Femur (tissue), 1 donor: ENCODE measurements around the gene CMA1.
A peak's percentile ranks its signal among the peaks of the same experiment; 100 is the strongest.
"Not testable (repeated sequence)": the region's sequence is repeated elsewhere in the genome, so short reads cannot be mapped to it uniquely, and the experiment has no call there.

Experiments used
- DNase-seq: peaks from one replicate; pipeline ENCODE4 v3.0.0-alpha.2; 2017

Gene CMA1, protein sequence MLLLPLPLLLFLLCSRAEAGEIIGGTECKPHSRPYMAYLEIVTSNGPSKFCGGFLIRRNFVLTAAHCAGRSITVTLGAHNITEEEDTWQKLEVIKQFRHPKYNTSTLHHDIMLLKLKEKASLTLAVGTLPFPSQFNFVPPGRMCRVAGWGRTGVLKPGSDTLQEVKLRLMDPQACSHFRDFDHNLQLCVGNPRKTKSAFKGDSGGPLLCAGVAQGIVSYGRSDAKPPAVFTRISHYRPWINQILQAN

GRCh38 chr14:24508155-24508840 is at the start of gene CMA1:
Gene CMA1, minus strand, starts transcription at chr14:24508265. Its CDS starts 30 bp downstream, at chr14:24508235.
- DNase-seq = no peak

GRCh38 chr14:24556756-24557155 is 48.7 kb upstream of the CMA1 start:
- DNase-seq = no peak

DNA sequence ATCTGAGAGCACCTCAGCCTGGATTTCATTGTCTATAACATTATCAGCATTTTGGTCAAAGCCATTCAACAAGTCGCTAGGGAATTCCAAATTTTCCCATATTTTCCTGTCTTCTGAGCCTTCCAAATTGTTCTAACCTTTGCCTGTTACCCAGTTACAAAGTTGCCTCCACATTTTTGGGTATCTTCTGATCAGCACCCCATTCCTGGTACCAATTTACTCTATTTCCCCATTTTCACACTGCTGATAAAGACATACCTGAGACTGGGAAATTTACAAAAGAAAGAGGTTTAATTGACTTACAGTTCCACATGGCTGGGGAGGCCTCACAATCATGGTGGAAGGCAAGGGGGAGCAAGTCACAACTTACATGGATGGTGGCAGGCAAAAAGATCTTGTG is 41.0 kb upstream of the CMA1 start:
- not testable (repeated sequence) for DNase-seq

- no peak for DNase-seq
Observed at GRCh38 chr14:24542346-24542936, 34.4 kb upstream of the CMA1 start.

DNA sequence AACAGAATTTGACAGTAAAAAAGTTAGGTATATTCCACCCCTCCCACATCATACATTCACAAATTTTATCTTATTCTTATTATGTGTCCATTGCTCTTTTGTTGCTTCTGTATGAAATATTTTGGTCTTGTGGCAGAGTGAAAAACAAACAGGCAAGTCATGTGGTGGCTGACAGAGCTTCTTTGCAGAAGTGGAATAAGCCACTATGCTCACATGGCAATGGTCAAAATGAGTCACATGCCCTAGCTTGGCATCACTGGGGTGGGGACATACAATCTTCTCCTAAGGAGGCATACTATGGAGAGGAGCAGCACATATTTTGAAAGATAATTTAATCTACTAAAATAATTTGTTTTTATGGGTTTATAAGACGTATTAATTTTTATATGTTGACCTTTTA is 27.7 kb upstream of the CMA1 start:
- DNase-seq = no peak

GRCh38 chr14:24534286-24534685 is 26.2 kb upstream of the CMA1 start:
- no peak for DNase-seq

GRCh38 chr14:24525877-24526620 is 18.0 kb upstream of the CMA1 start:
- not testable (repeated sequence) for DNase-seq

- DNase-seq = no peak
Observed at GRCh38 chr14:24518851-24519250, 10.8 kb upstream of the CMA1 start.

GRCh38 chr14:24514209-24514608 is 6.1 kb upstream of the CMA1 start:
- no peak for DNase-seq

DNA sequence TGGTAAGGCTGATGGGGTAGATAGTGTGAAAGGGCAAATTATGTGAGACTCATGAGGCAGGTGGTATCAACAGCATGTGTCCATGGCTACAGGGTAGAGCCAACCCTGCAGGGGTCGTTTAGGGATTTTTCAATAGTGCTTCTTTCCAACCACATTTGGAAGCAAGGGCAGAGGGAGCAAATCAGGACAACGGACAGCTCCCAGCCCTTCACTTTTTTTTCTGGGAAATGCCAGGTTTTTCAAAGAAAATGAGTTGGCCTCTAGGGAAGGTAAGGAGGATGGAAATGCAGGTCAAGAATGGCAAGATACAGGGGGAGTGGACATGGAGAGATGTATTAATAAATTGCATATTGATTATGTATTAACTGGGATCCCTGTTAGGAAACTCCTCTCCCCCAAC is 4.9 kb upstream of the CMA1 start:
- no peak for DNase-seq

DNA sequence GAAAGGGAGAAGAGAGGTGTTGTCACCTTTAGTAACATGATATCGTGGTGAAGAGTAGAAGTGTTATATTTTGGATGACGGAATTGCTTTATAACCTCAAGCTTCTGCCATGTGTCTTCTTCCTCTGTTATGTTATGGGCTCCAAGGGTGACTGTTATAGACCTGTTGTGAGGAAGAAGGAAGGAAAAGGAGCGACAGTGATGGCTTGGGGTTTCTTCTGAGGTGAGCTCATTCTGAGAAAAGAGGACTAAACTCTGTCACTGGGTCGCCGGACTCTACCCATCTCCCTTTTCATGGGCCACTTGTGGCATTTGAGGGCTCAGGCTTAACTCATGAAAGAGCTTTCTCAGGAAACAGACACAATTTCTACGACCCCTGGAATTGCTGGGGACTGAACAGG is 1.6 kb downstream of the CMA1 start:
- DNase-seq = no peak

DNA sequence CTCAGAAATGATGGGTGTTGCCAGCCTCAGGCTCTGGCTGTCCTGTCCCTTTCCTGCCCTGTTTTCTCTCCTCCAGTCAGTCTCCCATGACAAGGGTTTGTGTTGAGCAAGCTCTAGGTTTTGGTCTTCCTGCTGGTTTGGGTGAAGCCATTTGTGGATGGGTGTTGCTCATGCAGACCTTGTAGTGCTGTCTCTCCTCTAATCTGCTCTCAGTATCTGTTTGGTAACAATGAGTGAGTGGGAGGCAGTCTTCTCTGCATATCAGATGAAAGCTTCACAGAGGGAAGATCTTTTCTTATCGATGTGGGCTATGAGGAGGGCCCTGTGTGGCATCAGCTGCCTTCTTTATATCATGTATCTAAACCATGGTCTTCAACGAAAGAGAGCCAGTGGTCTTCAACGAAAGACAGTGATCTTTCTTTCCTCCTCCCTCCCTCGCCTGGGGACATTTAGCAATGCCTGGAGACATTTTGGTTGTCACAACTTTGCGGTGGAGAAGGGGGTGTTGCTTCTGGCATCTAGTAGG is 3.6 kb downstream of the CMA1 start:
- no peak for DNase-seq

GRCh38 chr14:24491586-24492408 is 16.3 kb downstream of the CMA1 start:
- not testable (repeated sequence) for DNase-seq

GRCh38 chr14:24483604-24484252 is 24.3 kb downstream of the CMA1 start:
- DNase-seq = no peak

DNA sequence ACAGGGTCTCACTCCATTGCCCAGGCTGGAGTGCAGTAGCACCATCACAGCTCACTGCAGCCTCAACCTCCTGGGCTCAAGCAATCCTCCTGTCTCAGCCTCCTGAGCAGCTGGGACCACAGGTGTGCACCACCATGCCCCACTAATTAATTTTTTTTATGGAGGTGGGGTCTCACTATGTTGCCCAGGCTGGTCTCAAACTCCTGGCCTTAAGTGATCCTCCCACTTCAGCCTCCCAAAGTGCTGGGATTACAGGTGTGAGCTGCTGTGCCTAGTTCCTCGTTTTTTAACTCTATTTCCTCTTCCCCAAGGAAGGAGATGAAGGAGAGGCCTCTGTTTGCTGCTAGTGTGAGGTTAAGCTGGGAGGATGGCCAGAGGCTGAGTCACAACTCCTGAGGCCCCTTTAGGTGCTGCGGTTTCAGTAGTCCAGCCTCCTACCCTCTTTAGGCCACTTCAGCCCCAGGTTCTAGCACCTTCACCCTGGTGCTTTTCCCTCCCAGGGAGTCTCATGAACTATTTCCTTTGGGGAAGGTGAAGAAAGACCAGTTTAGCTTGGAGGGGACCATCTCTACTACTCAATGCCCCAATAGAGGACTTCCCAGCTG is 25.3 kb downstream of the CMA1 start:
- not testable (repeated sequence) for DNase-seq

- peak; percentile 38 for DNase-seq
Observed at GRCh38 chr14:24481622-24482324, 26.3 kb downstream of the CMA1 start.

DNA sequence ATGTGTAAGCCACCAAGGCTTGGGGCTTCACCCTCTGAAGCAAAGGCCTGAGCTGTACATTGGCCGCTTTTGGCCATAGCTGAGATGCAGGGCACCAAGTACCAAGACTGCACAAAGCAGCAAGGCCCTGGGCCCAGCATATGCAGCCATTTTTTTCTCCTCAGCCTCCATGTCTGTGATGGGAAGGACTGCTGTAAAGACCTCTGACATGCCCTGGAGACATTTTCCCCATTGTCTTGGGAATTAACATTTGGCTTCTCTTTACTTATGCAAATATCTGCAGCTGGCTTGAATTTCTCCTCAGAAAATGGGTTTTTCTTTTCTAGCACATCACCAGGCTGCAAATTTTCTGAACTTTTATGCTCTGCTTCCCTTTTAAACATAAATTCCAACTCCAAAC is 28.1 kb downstream of the CMA1 start:
- DNase-seq = not testable (repeated sequence)

- DNase-seq = no peak
Observed at GRCh38 chr14:24475261-24475660, 32.8 kb downstream of the CMA1 start.

GRCh38 chr14:24473211-24473610 is 34.9 kb downstream of the CMA1 start:
- no peak for DNase-seq

DNA sequence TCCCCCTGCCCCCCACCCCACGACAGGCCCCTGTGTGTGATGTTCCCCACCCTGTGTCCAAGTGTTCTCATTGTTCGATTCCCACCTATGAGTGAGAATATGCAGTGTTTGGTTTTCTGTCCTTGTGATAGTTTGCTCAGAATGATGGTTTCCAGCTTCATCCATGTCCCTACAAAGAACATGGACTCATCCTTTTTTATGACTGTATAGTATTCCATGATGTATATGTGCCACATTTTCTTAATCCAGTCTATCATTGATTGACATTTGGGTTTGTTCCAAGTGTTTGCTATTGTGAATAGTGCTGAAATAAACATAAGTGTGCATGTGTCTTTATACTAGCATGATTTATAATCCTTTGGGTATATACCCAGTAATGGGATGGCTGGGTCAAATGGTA is 37.6 kb downstream of the CMA1 start:
- not testable (repeated sequence) for DNase-seq

DNA sequence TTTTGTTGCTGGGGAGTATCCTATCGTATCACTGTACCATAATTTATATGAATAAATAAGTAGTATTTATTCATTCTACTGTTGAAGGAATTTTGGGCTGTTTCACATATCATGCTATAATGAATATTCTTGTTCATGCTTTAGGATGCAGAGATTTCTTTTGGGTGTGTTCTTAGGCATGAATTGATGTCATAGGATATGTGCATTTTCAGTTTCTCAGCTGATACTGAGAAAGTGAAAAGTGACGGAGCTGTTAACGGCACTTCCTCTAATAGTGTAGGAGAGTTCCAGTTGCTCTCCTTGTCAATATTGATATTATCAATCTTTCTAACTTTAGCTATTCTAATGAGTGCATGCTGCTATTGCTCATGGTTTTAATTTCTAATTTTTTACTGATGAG is 42.3 kb downstream of the CMA1 start:
- DNase-seq = no peak
